OCI-LY7 (cell line): ENCODE data around the gene TACC3. TPM values are rescaled to one million over a fixed set of nuclear protein-coding genes. Genes with fewer than 3 reads are reported as not detected.

Experiments
- BruUV-seq: library from RNA; stranded (reverse); fragments of 400-500 nt; replicated peaks from 2 replicates; lab custom pipeline; 2021; lab: Mats Ljungman, UMichigan
- CTCF ChIA-PET: fragments of 300-600 bp; sonication (Branson Sonifier 250); formaldehyde crosslinking; loops from one replicate; lab custom pipeline; 2022; ENCODE audit warnings: antibody characterized with exemption; ENCODE audit not compliant: unreplicated experiment; lab: Charles Lee
- POLR2A ChIA-PET: fragments of 300-600 bp; sonication (Branson Sonifier 250); formaldehyde crosslinking; loops from one replicate; lab custom pipeline; 2022; ENCODE audit warnings: antibody characterized with exemption; lab: Charles Lee
- DNase-seq: peaks from one replicate; pipeline ENCODE4 v3.0.0-alpha.2; 2015; ENCODE audit warnings: low spot score
- H2AFZ ChIP-seq: fragments of 200-600 bp; sonication (generic), shearing (Covaris generic); 2 replicates; pipeline ENCODE4 v1.6.1; 2014; ENCODE audit warnings: mild to moderate bottlenecking, antibody characterized with exemption, low read length, moderate library complexity
- H3K27ac ChIP-seq: fragments of 200-600 bp; sonication (generic); 2 replicates; pipeline ENCODE4 v1.5.1; 2014; ENCODE audit warnings: mixed run types, low read depth, mild to moderate bottlenecking, moderate library complexity, low read length, inconsistent platforms; ENCODE audit not compliant: poor library complexity, severe bottlenecking
- H3K36me3 ChIP-seq: fragments of 200-600 bp; sonication (generic); 2 replicates; pipeline ENCODE4 v1.6.1; 2014; ENCODE audit warnings: mild to moderate bottlenecking, antibody characterized with exemption, low read length, moderate library complexity, mixed read lengths; ENCODE audit not compliant: insufficient read depth
- H3K4me1 ChIP-seq: fragments of 200-600 bp; sonication (generic); 2 replicates; pipeline ENCODE4 v1.5.1; 2014; ENCODE audit warnings: mild to moderate bottlenecking, low read length; ENCODE audit not compliant: insufficient read depth, poor library complexity, severe bottlenecking
- H3K4me2 ChIP-seq: fragments of 200-600 bp; sonication (generic); 2 replicates; pipeline ENCODE4 v1.6.1; 2014; ENCODE audit warnings: mild to moderate bottlenecking, low read length
- H3K4me3 ChIP-seq: fragments of 200-600 bp; sonication (generic); 2 replicates; pipeline ENCODE4 v1.5.1; 2014; ENCODE audit warnings: mild to moderate bottlenecking, low read depth, low read length; ENCODE audit not compliant: poor library complexity, severe bottlenecking
- H3K79me2 ChIP-seq: fragments of 200-600 bp; sonication (generic); 2 replicates; pipeline ENCODE4 v1.6.1; 2016; ENCODE audit warnings: low read depth, mild to moderate bottlenecking, low read length, moderate library complexity, mixed read lengths; ENCODE audit not compliant: insufficient read depth
- H3K9me2 ChIP-seq: fragments of 200-600 bp; sonication (generic); 2 replicates; pipeline ENCODE4 v1.6.1; 2016; ENCODE audit warnings: mild to moderate bottlenecking, low read length, mixed read lengths; ENCODE audit not compliant: insufficient read depth
- H3K9me3 ChIP-seq: fragments of 200-600 bp; sonication (generic); 2 replicates; pipeline ENCODE4 v1.6.1; 2014; ENCODE audit warnings: mild to moderate bottlenecking, mixed run types, low read length, mixed read lengths
- H4K20me1 ChIP-seq: fragments of 200-600 bp; sonication (generic); 2 replicates; pipeline ENCODE4 v1.6.1; 2014; ENCODE audit warnings: mild to moderate bottlenecking, antibody characterized with exemption, low read length, moderate library complexity, mixed read lengths; ENCODE audit not compliant: insufficient read depth
- CTCF ChIP-seq: fragments of 200-600 bp; sonication (generic); conservative IDR thresholded peaks from 2 replicates; pipeline ENCODE4 v1.5.1; 2014; ENCODE audit warnings: mild to moderate bottlenecking, antibody characterized with exemption, low read length, moderate library complexity, mixed read lengths
- EZH2phosphoT487 ChIP-seq: fragments of 200-600 bp; sonication (generic); IDR thresholded peaks from 2 replicates; pipeline ENCODE4 v1.6.1; 2018; ENCODE audit warnings: low read depth, borderline replicate concordance, mild to moderate bottlenecking, mixed run types, antibody characterized with exemption, low read length, moderate library complexity, mixed read lengths
- intact Hi-C: fragments of 100-400 bp; cut with micrococcal nuclease; formaldehyde crosslinking; loops from one replicate; pipeline ENCODE4 v1.10.0; 2022; ENCODE audit not compliant: unreplicated experiment
- total RNA-seq, 2 experiments: library from RNA; depleted of rRNA in 1 of 2; stranded (reverse); fragments of >200 nt in 1 of 2; shearing (Covaris generic) in 1 of 2; gene quantifications; 2 replicates each; pipeline ENCODE4 v1.2.3, GENCODE V29; 2014 to 2022

Gene TACC3
- total RNA-seq, 2 experiments from 2014 or later: 100 to 257 TPM

- Histone ChIP-seq H3K9me2 (no peaks in the 10 kb centered on the region), H3K4me2 (peak overlapping the region; percentile 22; the same call in 1 of the 2 replicates), H3K4me3 (peak overlapping the region; percentile 11), H3K79me2 (no peaks in the 10 kb centered on the region), H3K9me3 (no peaks in the 10 kb centered on the region), H3K36me3 (no peaks in the 10 kb centered on the region), H2AFZ (no peak overlapping the region), H3K4me1 (peaks cover 5% of the 10 kb centered on the region), H4K20me1 (no peaks in the 10 kb centered on the region), H3K27ac (no peak overlapping the region)
- DNase-seq: no peak
- POLR2A ChIA-PET: no interaction called here
- no TSS peak for BruUV-seq
- TF ChIP-seq EZH2phosphoT487 (no peak), CTCF (no peak)
- intact Hi-C loops: no loop called here
- CTCF ChIA-PET: no interaction called here
Measured at GRCh38 chr4:1766106-1767060, 45.1 kb downstream of the TACC3 start.

GRCh38 chr4:1767061-1767769 is 45.9 kb downstream of the TACC3 start:
- no peak for TF ChIP-seq EZH2phosphoT487
- TF ChIP-seq CTCF: no peak
- intact Hi-C loops: no loop called here
- Histone ChIP-seq H3K27ac (no peak overlapping the region), H3K9me2 (no peaks in the 10 kb centered on the region), H3K4me3 (peak overlapping the region; percentile 59), H3K4me2 (peak overlapping the region; percentile 52; the same call in 1 of the 2 replicates), H4K20me1 (no peaks in the 10 kb centered on the region), H3K79me2 (no peaks in the 10 kb centered on the region), H3K9me3 (no peaks in the 10 kb centered on the region), H2AFZ (no peak overlapping the region), H3K4me1 (peaks cover 5% of the 10 kb centered on the region), H3K36me3 (no peaks in the 10 kb centered on the region)
- POLR2A ChIA-PET: no interaction called here
- CTCF ChIA-PET: interaction anchor here (0.6 kb wide), 1 partner anchor 74 kb away, joined by 3 read pairs; no protein-coding TSS in a partner anchor
- peak; percentile 55 for DNase-seq
- no TSS peak for BruUV-seq
